Neural progenitor cell (in vitro differentiated cells): ENCODE measurements around the gene MTCL1. TPM values are rescaled to one million over a fixed set of nuclear protein-coding genes. Genes with fewer than 3 reads are reported as not detected.

Experiments used
- DNase-seq: peaks from one replicate; pipeline ENCODE4 v3.0.0-alpha.2; 2016; ENCODE audit warnings: low spot score
- H2AFZ ChIP-seq: fragments of 200-600 bp; sonication (generic); replicated peaks from 2 replicates; pipeline ENCODE4 v1.6.1; 2016; ENCODE audit warnings: antibody characterized with exemption
- H3F3A ChIP-seq: fragments of 200-600 bp; sonication (generic); 2 replicates; pipeline ENCODE4 v1.6.1; 2016; ENCODE audit warnings: antibody characterized with exemption, low read depth
- H3K27ac ChIP-seq: fragments of 200-600 bp; sonication (generic); 2 replicates; pipeline ENCODE4 v1.5.1; 2016; ENCODE audit warnings: mild to moderate bottlenecking
- H3K27me3 ChIP-seq: fragments of 200-600 bp; sonication (generic); 2 replicates; pipeline ENCODE4 v1.6.1; 2016; ENCODE audit warnings: mild to moderate bottlenecking, moderate library complexity
- H3K36me3 ChIP-seq: fragments of 200-600 bp; sonication (generic); 2 replicates; pipeline ENCODE4 v1.5.1; 2016
- H3K4me1 ChIP-seq: fragments of 200-600 bp; sonication (generic); 2 replicates; pipeline ENCODE4 v1.6.1; 2016; ENCODE audit warnings: mixed run types
- H3K4me2 ChIP-seq: fragments of 200-600 bp; sonication (generic); 2 replicates; pipeline ENCODE4 v1.6.1; 2016
- H3K4me3 ChIP-seq: fragments of 200-600 bp; sonication (generic); 2 replicates; pipeline ENCODE4 v1.5.1; 2016
- H3K79me2 ChIP-seq: fragments of 200-600 bp; sonication (generic); 2 replicates; pipeline ENCODE4 v1.6.1; 2016; ENCODE audit warnings: low read depth
- H3K9ac ChIP-seq: fragments of 200-600 bp; sonication (generic); 2 replicates; pipeline ENCODE4 v1.6.1; 2016
- H3K9me3 ChIP-seq: fragments of 200-600 bp; sonication (generic); 2 replicates; pipeline ENCODE4 v1.5.1; 2016; ENCODE audit warnings: low read depth
- H4K20me1 ChIP-seq: fragments of 200-600 bp; sonication (generic); 2 replicates; pipeline ENCODE4 v1.6.1; 2016; ENCODE audit warnings: low read depth
- H3K27ac Mint-ChIP-seq: 3 replicates; pipeline ENCODE4 v1.8.0; 2021; ENCODE audit warnings: mixed read lengths
- H3K27me3 Mint-ChIP-seq: 2 replicates; pipeline ENCODE4 v1.8.0; 2022; ENCODE audit warnings: low read depth, mild to moderate bottlenecking, inconsistent platforms, moderate library complexity, mixed read lengths; ENCODE audit not compliant: insufficient read depth
- H3K36me3 Mint-ChIP-seq: 3 replicates; pipeline ENCODE4 v1.8.0; 2021; ENCODE audit warnings: mixed read lengths
- H3K4me1 Mint-ChIP-seq: 3 replicates; pipeline ENCODE4 v1.8.0; 2021; ENCODE audit warnings: mixed read lengths
- H3K4me3 Mint-ChIP-seq: 3 replicates; pipeline ENCODE4 v1.8.0; 2021; ENCODE audit warnings: mild to moderate bottlenecking, moderate library complexity, mixed read lengths
- H3K9me3 Mint-ChIP-seq: 3 replicates; pipeline ENCODE4 v1.8.0; 2020; ENCODE audit warnings: mixed read lengths
- EZH2 ChIP-seq: fragments of 200-600 bp; sonication (generic); IDR thresholded peaks from 2 replicates; pipeline ENCODE4 v1.6.1; 2017; ENCODE audit warnings: antibody characterized with exemption, mild to moderate bottlenecking, moderate library complexity
- EZH2phosphoT487 ChIP-seq: fragments of 200-600 bp; sonication (generic); IDR thresholded peaks from 2 replicates; pipeline ENCODE4 v1.6.1; 2017; ENCODE audit warnings: antibody characterized with exemption
- total RNA-seq: library from RNA; depleted of rRNA; stranded (reverse); fragments of >200 nt; gene quantifications from 2 replicates; pipeline ENCODE4 v1.2.3, GENCODE V29; 2015; ENCODE audit warnings: low replicate concordance
- TF ChIP-seq, protein P1 (sequence below): fragments of 200-600 bp; sonication (generic); IDR thresholded peaks from 2 replicates; pipeline ENCODE4 v1.5.1; 2017; ENCODE audit warnings: antibody characterized with exemption, mild to moderate bottlenecking

The MTCL1 gene
- total RNA-seq, 1 donor from 2014 or later, result 36.9 TPM

DNA sequence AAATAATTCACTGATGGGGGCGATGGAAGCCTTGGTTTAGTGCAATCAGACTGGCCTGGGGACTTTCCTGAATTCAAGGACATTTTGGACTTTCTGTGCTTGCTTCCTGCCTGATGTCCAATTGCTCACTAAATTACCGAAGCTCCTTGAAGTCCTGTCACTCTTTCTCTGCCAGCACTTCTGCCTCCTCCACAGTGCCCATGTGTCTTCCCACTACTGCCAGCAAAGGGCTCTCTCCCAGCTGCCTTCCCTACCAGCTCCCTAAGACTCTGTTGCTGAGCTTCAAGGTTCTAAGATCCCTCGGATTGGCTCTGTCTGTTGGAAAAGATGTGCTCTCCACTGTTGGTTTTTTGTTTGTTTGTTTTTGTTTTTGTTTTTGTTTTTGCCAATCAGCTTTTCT, 158.1 kb downstream of the MTCL1 start:
- no peaks in the 10 kb centered on the region for H4K20me1 ChIP-seq
- H3K4me3 ChIP-seq, result no peak overlapping the region
- no peaks in the 10 kb centered on the region for H3K36me3 ChIP-seq
- peaks cover 10% of the 10 kb centered on the region for H3K4me1 ChIP-seq
- H3K27ac ChIP-seq, result no peak overlapping the region
- H2AFZ ChIP-seq, result no peak overlapping the region
- H3K9me3 ChIP-seq, result no peaks in the 10 kb centered on the region
- peaks cover 2% of the 10 kb centered on the region for H3K36me3 Mint-ChIP-seq
- no peaks in the 10 kb centered on the region for H3K79me2 ChIP-seq
- no peaks in the 10 kb centered on the region for H3K27me3 ChIP-seq
- H3K27ac Mint-ChIP-seq, result no peak overlapping the region
- DNase-seq, result no peak
- H3K9me3 Mint-ChIP-seq, result peaks cover 3% of the 10 kb centered on the region
- no peak overlapping the region for H3K9ac ChIP-seq
- no peak overlapping the region for H3K4me3 Mint-ChIP-seq
- H3K4me1 Mint-ChIP-seq, result no peaks in the 10 kb centered on the region
- no peaks in the 10 kb centered on the region for H3F3A ChIP-seq
- H3K4me2 ChIP-seq, result no peak overlapping the region
- peaks cover 10% of the 10 kb centered on the region for H3K27me3 Mint-ChIP-seq
- no peak for TF ChIP-seq EZH2phosphoT487
- TF ChIP-seq EZH2, result no peak
- TF ChIP-seq, protein P1, sequence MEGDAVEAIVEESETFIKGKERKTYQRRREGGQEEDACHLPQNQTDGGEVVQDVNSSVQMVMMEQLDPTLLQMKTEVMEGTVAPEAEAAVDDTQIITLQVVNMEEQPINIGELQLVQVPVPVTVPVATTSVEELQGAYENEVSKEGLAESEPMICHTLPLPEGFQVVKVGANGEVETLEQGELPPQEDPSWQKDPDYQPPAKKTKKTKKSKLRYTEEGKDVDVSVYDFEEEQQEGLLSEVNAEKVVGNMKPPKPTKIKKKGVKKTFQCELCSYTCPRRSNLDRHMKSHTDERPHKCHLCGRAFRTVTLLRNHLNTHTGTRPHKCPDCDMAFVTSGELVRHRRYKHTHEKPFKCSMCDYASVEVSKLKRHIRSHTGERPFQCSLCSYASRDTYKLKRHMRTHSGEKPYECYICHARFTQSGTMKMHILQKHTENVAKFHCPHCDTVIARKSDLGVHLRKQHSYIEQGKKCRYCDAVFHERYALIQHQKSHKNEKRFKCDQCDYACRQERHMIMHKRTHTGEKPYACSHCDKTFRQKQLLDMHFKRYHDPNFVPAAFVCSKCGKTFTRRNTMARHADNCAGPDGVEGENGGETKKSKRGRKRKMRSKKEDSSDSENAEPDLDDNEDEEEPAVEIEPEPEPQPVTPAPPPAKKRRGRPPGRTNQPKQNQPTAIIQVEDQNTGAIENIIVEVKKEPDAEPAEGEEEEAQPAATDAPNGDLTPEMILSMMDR, result no peak

DNA sequence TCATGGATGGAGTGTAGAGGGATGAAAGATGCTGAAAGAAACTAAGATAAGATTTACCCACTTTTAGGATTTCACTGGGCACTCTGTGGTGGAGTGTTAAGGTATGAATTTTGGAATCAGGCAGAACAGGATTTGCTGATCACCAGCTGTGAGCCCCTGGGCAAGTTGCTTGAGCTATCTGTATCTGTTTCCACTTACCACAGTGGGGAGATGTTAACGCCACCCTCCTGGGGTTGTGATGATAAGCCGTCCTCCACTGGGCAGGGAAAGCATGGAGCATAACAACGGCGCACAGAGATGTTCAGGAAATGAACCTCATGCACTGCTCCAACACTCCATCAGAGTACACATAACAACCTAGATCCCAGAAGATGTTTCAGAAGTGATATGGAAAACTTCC, 160.6 kb downstream of the MTCL1 start:
- Mint-ChIP-seq H3K4me1 (no peaks in the 10 kb centered on the region), H3K27ac (peak overlapping the region; percentile 27), H3K27me3 (peaks cover 13% of the 10 kb centered on the region), H3K36me3 (peaks cover 2% of the 10 kb centered on the region), H3K4me3 (no peak overlapping the region), H3K9me3 (peaks cover 3% of the 10 kb centered on the region)
- Histone ChIP-seq H3F3A (no peaks in the 10 kb centered on the region), H3K36me3 (no peaks in the 10 kb centered on the region), H3K79me2 (no peaks in the 10 kb centered on the region), H3K27ac (no peak overlapping the region), H3K9me3 (no peaks in the 10 kb centered on the region), H3K4me2 (no peak overlapping the region), H3K4me1 (peaks cover 6% of the 10 kb centered on the region), H2AFZ (no peak overlapping the region), H3K4me3 (no peak overlapping the region), H4K20me1 (no peaks in the 10 kb centered on the region), H3K27me3 (no peaks in the 10 kb centered on the region), H3K9ac (no peak overlapping the region)
- DNase-seq, result no peak
- TF ChIP-seq EZH2phosphoT487 (no peak), EZH2 (no peak)
- TF ChIP-seq, protein P1, result no peak

DNA sequence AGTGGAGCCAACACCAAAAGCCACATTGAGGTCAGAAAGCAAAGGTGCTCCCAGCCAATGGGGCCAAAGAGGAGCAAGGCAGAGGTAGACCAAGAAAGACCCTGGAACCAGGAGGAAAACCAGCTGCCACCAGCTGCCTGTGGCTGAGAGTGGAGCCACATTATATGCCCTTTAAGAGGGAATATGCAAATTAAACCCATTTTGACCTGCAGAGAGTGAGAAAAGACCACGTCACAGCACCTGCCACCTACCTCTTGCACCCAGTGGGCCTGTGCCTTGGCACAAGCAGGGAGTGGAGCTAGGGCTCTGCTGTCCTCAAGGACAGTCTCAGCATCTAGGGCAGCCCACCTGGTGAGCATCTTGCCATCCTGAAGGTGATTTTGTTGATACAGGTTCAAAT, 161.3 kb downstream of the MTCL1 start:
- H3K4me1 Mint-ChIP-seq, result no peaks in the 10 kb centered on the region
- Histone ChIP-seq H3K27me3 (no peaks in the 10 kb centered on the region), H3K9ac (no peak overlapping the region), H3K4me3 (no peak overlapping the region), H3K9me3 (no peaks in the 10 kb centered on the region), H3K4me1 (peaks cover 6% of the 10 kb centered on the region), H2AFZ (no peak overlapping the region), H4K20me1 (no peaks in the 10 kb centered on the region), H3F3A (no peaks in the 10 kb centered on the region), H3K36me3 (no peaks in the 10 kb centered on the region), H3K27ac (no peak overlapping the region), H3K4me2 (no peak overlapping the region), H3K79me2 (no peaks in the 10 kb centered on the region)
- H3K36me3 Mint-ChIP-seq, result peaks cover 2% of the 10 kb centered on the region
- no peak for TF ChIP-seq EZH2phosphoT487
- TF ChIP-seq, protein P1, result no peak
- TF ChIP-seq EZH2, result no peak
- no peak overlapping the region for H3K27ac Mint-ChIP-seq
- peaks cover 13% of the 10 kb centered on the region for H3K27me3 Mint-ChIP-seq
- H3K9me3 Mint-ChIP-seq, result peaks cover 3% of the 10 kb centered on the region
- H3K4me3 Mint-ChIP-seq, result no peak overlapping the region
- DNase-seq, result no peak
